Measurements from ENCODE around the gene C9orf72. TPM values are rescaled to one million over a fixed set of nuclear protein-coding genes. Genes with fewer than 3 reads are reported as not detected.

The C9orf72 gene
- total and polyA plus RNA-seq, 9 of the 15 experiments (the other 6 are each of a cell fraction or from before 2014, with no cell fraction given), result 2.3 to 7.3 (median 4.1) TPM

DNA sequence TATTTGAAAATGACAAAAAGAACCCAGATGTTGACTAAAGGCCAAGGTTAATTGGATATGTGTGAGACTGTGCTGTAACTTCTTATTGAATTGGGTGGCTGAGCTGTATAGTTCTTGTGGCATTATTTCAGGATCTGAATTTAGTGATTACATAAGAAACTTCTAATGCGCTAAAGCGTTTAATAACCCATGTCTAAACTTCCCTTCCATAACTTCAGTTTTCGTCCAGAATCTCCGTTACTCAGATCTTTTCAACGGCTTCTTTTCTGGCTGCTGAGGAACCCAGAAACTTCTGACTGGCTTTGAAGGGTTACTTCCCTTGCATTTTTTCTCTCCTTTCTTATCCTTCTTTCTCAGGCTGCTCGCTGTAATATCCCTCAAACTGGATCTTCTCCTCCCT lies 28.1 kb upstream of the C9orf72 start (continued):
- TF ChIP-seq ZNF197 (CRISPR knock-in tag; IDR thresholded peaks at IDR 0.05; ENCODE audit: low read depth) (no peak), ZNF444 (CRISPR knock-in tag; IDR thresholded peaks at IDR 0.05) (no peak), POLR3A (IDR thresholded peaks at IDR 0.05; ENCODE audit: borderline replicate concordance, extremely low read depth, insufficient read depth, insufficient read length) (no peak), FUS (optimal IDR thresholded peaks at IDR 0.05; ENCODE audit: low read depth, low read length) (no peak), MXI1 (IDR thresholded peaks at IDR 0.05; ENCODE audit: low read depth, low read length) (no peak), EGR1 (conservative IDR thresholded peaks at IDR 0.05) (no peak)

GRCh38 chr9:27600256-27600655 lies 27.0 kb upstream of the C9orf72 start:
- intact Hi-C loops (cut with micrococcal nuclease), result no loop called here
- H3K9me3 ChIP-seq (replicated peaks; ENCODE audit: control insufficient read depth, insufficient read depth, low read depth, low read length), result no peaks in the 10 kb centered on the region
- H3K79me2 ChIP-seq (ENCODE audit: control insufficient read depth, insufficient read depth, low read length), result no peaks in the 10 kb centered on the region
- H3K36me3 ChIP-seq (ENCODE audit: control insufficient read depth, insufficient read depth, low read length), result no peaks in the 10 kb centered on the region
- no peak for DNase-seq (ENCODE audit: extremely low read depth in 1 of 4, low spot score in 3 of 4)
- BruUV-seq (replicated peaks), result no TSS peak
- no peak overlapping the region for H3K4me3 ChIP-seq
- no peaks in the 10 kb centered on the region for H4K20me1 ChIP-seq (replicated peaks; ENCODE audit: control insufficient read depth, insufficient read depth, low read length)
- WGBS (ENCODE audit: insufficient coverage, low coverage, missing lambda C conversion rate), result no CpG with 5 or more reads among the region's 2 CpGs
- TF ChIP-seq ZFP91 (CRISPR knock-in tag; IDR thresholded peaks at IDR 0.05) (no peak), FOXJ3 (CRISPR knock-in tag; IDR thresholded peaks at IDR 0.05) (no peak), PCBP1 (IDR thresholded peaks at IDR 0.05; ENCODE audit: low read depth, low read length, poor library complexity, severe bottlenecking) (no peak), HNRNPLL (IDR thresholded peaks at IDR 0.05; ENCODE audit: low read depth, low read length, poor library complexity, severe bottlenecking) (no peak), PHTF2 (CRISPR knock-in tag; IDR thresholded peaks at IDR 0.05) (no peak), RFX5 (IDR thresholded peaks at IDR 0.05; ENCODE audit: low read depth, low read length) (no peak), MXI1 (IDR thresholded peaks at IDR 0.05; ENCODE audit: low read depth, low read length) (no peak), ETS1 (conservative IDR thresholded peaks at IDR 0.05; ENCODE audit: control insufficient read depth, low read depth, low read length) (no peak)
- ATAC-seq, result no peak
- H3K9me1 ChIP-seq (ENCODE audit: control insufficient read depth, insufficient read depth, low read length), result no peaks in the 10 kb centered on the region
- H2AFZ ChIP-seq (ENCODE audit: low read depth, low read length), result no peak overlapping the region
- in situ Hi-C loops (cut with MboI), result no loop called here
- H3K4me2 ChIP-seq (ENCODE audit: insufficient read depth, low read length), result no peak overlapping the region
- no peaks in the 10 kb centered on the region for H3K4me1 ChIP-seq (replicated peaks in 1 of 2; ENCODE audit: control insufficient read depth in 2 of 2, insufficient read depth in 2 of 2, low read length in 2 of 2)
- H3K27me3 ChIP-seq (ENCODE audit: control insufficient read depth in 2 of 2, insufficient read depth in 2 of 2, low read length in 2 of 2), result no peaks in the 10 kb centered on the region
- ChIA-PET POLR2A (no interaction called here), CTCF (ENCODE audit: low intra/inter-chr PET ratio) (no interaction called here)
- no peak overlapping the region for H3K9ac ChIP-seq (ENCODE audit: insufficient read depth in 1 of 2, low read depth in 2 of 2, low read length in 2 of 2)
- no peak for FAIRE-seq
- H3K27ac ChIP-seq (ENCODE audit: extremely low read depth, low read depth, low read length), result no peak overlapping the region

Data from K562 (cell line).